HG03439 (cell line): ENCODE data around the gene TMEM252.
A peak's percentile ranks its signal among the peaks of the same experiment; 100 is the strongest.

Experiments
- ATAC-seq: cut with Tn5 transposase; IDR thresholded peaks from one replicate; pipeline ENCODE4 v1.9.1; 2021; ENCODE audit warnings: mild to moderate bottlenecking, moderate library complexity; ENCODE audit not compliant: unreplicated experiment

Gene TMEM252

DNA sequence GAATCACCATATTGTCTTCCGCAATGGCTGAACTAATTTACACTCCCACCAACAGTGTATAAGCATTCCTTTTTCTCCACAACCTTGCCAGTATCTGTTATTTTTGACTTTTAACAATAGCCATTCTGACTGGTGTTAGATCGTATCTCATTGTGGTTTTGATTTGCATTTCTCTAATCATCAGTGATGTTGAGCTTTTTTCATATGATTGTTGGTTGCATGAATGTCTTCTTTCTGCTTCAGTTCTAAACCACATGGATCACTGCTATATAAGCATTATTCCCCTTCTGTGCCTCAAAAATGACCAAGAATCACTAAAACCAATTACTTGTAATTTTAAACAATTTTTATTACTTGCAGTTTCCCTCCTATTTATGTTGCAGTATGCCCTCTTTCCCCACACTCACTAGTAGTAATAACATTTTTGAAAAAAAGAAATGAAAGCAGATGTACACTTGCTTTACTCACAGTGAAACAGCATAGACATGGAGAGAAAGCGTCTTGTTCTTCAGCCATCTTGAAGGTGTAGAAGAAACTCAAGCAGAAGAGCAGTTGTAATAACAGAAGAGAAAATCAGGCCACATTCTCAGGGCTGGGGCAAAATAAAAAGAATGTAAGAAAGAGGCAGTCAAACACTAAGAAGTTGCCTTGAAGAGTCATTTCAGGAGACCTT lies 4.5 kb upstream of the TMEM252 start:
- peak; percentile 50 for ATAC-seq

DNA sequence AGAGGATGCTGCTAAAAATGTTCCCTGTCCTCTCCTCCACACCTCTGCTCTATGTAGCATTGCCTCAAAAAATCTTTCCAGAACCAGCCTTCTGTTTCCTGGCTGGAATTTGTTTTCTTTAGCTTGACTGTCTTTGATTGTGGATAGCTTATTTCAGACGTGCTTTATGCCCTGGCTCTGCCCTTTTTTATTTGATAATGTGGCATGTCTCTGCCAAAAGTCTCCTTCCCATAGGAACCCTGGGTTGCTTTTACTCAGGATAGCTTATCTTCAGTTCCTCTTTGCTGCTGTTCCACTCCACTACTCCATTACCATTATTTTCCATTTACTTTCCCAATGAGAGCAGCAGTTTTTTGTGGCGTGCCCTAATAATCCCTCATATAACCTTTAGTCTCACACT lies 885 bp upstream of the TMEM252 start:
- no peak for ATAC-seq

DNA sequence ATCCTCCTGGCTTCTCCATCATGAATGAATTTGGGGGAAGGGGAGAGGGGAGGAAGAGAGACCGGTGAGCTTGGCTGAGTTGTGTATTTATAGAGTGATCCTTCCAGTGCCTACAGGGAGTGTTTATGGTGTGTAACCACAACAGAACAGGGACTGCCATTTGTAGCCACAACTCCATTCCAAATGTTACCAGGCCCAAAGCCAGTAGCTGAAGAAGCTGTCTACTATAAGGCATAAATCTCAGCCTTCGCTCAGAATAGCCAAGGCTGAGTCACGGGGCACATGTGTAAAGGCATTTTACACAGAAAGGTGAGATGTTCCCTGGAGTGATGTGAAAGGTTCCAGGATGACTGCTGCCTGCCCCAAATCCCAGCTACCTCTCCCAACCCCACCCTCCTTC lies 2.5 kb downstream of the TMEM252 start:
- ATAC-seq: no peak

DNA sequence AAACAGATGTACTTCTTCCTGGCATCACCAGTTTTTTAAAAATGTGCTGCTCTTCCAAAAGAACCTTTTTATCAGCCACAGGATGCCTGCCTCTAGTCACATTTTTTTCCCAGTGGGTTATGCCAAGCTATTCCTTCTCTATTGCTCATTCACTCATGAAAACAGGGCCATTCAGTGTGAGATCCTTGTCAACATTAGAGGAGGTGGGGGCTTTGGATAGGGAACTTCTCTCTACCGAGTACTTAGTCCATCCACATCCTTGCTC lies 3.1 kb downstream of the TMEM252 start:
- ATAC-seq: no peak

DNA sequence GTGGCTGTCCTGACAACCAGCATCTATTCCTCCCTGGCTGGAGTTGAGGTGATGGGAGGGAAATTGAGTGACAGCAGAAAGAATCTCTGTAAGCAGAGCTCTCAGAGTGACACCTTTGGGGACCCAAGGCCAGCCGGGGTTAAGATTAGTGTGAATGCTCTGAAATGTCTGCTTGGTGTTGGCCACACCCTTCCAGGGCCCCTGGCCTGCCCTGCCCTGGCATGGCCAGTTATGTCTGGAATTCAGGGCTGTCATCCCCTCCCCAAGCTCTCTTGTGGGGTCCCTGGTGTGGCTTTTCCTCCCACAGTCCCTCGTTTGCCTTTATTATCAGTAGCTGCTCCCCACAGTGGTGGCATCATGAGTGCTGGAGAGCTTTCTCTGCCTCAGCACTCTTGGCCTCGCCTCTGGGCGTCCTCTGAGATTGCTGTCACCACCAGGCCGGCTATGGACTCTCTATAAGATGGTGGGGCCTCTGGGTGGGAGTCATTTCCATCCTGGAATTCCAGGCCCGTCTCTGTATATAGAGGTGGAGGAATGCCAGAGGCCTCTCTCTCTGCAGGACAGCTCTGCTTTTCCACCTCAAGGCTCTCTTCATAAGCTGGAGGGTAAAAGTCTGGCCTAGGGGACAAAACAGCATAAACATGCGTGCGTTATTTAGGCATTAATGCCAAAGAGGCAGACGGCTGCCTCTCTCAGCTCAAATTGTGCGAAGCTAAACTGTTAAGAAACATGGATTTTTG lies 3.6 kb downstream of the TMEM252 start:
- no peak for ATAC-seq

DNA sequence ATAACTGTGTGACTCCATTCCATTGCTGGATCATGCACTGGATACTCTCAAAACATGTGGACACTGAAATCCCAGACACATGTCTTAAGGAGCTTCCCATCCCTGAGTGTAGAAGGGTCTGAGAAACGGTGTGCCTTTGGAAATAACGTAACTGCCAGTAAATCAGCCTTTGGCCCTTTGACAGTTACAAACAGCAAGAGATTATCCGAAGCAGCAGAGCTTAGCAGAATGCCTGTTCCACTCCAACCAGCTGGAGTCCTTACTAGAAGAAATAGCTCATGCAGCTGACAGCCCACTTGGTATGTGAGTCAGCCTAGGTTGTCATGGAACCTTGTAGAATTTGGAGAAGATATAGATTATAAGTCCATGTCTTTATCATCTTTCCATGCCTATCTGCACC lies 7.0 kb downstream of the TMEM252 start:
- ATAC-seq: no peak

DNA sequence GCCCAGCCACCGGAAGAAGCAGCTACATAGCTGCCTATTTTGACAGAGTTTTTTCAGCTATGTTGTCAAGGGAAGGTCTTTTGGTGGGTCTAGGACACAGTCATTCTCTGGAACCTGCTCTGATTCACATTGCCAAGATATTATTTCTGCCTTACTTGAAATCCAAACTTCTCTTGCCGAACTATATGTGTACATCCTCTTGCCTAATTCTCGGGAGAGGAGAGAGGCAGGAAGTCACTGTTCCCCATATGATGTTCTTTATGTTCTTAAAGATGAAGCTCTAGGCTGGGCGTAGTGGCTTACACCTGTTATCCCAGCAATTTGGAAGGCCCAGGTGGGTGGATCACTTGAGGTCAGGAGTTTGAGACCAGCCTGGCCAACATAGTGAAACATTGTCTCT lies 8.6 kb downstream of the TMEM252 start:
- ATAC-seq: no peak

DNA sequence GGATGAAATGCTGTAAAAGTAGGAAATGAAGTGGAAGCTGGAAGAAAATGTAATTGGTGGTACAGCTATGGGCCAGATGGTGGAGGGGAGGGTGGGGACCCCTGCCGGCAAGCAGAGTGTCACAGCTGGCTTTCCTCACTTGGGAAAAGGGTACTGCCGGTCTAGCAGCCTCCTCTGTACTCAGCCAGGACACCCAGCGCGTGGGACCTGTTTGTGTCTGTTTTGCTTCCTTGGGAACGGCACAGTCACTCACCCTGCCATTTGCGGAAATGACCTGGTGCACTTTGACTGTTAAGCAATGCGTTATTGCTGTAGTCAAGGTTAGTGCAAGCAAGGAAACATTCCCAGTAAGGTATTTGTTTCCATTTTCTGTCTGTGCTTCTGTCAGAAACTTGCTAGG lies 10.1 kb downstream of the TMEM252 start:
- no peak for ATAC-seq

DNA sequence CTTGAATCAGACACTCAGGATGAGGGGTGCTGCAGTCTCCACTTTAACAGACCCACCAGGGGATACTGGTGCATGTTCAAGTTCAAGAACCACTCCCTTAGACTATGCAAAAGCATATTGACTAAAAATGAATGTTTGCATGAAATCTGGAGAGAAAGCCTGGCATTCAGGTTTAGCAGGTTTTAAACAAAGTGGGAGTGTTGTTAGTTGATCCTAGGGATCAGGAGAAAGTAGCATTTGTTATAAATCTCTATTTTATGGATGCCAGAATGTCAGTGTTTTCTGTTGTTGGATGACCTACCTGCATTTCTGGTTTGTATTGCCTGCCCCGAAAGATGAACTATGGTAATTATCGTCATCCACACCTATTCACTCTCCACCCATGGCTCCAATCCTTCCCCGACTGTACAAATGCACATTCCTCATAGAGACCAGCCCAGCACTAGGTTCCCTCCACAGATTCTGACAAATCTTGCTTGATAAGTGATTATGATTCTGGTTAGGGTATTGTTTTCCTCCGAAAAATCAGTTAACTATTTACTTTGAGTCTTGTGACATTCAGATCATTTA lies 17.2 kb downstream of the TMEM252 start:
- ATAC-seq: no peak

DNA sequence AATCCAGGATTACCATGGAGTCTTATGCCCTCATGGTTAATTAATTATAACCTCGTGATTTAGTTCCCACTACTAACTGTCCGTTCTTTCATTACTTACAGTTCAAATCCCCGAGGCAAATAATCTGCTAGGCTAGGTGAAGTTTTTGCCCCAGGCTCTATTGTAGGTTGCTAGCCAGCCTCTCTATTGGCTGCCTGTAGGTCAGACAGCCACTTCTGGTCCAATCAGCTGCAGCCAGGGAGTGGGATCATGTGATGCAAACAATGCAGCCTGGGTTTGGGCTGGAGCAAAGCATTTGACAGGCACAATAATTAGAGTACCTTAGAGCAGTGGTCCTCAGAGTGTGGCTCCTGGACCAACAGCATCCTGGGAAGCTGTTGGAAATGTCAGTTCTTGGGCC lies 17.7 kb downstream of the TMEM252 start:
- ATAC-seq: no peak

DNA sequence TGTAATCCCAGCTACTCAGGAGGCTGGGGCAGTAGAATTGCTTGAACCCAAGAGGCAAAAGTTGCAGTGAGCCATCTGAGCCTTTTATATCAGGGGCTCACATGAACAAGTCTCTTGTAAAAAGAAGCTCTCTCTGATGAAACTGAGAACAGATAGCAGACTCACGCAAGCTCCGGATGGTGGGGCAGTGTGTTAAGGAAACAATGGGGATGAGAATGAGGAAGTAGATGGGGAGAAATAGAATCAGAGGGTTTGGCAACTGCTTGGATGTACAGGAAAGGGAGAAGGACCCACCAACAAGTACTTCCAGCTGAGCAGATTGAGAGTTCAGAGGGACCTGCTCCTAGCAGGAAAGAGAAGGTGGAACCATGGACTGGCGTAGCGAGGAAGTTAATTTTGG lies 18.6 kb downstream of the TMEM252 start:
- ATAC-seq: no peak

DNA sequence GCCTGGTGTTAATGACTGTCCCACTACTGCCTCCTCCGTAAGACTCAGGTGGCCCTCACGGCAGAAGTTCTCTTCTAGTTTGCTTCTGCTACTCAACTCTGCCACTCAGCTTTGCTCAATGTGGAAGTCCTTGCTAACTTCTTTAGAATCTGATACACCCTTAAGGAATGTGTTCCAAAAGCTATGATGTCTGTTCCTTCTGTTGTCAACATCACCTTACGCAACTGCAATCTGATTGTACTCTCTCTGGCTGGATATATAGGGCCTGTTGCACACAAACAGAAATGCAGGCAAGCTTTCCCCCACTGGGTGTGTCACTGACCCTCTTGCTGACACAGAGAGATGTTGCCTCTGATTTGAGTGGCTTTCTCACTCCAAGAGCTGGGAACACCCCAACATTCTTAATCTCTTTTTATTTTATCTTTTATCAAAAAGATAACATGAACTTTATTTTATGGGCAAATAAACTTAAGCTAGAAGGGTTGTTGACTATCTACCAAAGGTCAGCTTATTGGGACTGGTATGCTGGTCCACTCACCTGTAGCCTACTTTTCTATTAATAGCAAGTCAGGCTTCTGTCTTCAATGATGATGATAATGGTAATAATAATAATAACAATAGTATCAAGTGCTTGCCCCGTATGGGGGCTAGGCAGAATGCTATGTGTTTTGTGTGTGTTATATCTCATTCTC lies 25.2 kb downstream of the TMEM252 start:
- ATAC-seq: no peak

DNA sequence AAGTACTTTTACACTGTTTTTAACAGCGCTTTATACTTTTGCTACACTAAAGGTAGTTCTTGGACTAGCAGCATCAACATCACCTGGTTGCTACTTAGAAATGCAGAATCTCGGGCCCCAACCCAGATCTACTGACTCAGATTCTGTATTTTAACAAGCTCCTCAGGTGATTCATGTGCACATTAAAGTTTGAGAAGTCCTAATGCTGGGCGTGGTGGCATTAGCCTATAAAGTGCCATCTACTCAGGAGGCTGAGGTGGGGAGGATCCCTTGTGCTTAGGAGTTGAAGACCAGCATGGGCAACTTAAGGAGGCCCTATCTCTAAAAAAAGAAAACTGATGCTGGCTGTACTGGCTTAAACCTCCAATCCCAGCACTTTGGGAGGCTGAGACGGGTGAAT lies 26.7 kb downstream of the TMEM252 start:
- no peak for ATAC-seq

DNA sequence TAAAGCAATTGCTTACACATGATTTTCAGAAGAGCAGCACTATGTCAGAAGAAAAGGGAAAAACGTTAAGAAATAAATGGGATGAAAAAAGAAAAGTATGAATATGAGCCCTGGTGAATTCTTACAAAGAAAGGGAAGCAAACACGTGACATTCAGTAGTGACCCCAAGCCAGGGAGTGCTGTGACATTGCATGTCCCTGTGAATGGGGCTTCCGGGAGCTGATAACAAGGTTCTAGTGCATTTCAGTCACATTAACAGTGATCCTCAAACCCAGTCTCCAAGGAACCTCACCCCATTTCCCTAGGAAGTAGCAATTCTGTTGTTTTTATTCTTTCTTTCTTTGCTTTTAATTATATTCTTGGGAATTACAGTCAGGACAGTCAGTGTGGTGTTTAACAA lies 27.3 kb downstream of the TMEM252 start:
- no peak for ATAC-seq

DNA sequence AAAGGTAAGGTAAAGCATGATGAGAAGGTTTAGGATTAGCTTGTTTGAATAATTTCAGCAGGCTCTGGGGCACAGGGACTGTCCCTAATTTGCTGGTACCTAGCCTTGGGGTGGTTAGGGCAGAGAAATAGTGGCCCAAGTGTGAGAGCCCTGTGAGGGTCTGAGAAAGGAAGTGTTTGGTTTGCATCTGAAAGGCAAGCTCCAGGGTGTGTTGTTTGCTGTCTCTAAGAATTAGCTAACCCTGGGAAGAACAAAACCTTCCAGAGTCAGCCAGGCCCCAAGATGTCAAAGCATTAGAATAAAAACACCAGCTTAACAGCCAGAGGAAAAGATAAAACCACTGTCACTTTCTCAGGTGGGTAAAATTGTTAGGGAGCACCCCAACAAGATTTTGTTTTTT lies 31.0 kb downstream of the TMEM252 start:
- ATAC-seq: no peak

DNA sequence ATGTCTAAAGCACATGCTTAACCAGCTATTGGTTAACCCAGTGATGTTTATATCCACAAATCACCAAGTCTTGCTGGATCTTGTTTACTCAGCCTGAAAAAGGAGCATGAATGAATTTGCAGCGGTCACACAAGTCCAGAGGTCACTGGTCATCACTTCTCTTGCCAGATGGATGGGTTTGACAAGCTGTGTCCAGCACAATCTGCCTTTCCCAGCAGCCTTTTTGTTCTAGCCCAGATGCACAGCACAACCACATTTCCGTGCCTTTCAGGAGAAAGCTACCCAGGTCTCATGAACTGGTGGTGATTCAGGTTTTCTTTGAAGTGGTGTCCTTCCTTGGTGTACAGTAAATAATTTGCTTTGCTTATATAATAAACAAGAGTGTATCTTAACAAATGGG lies 32.1 kb downstream of the TMEM252 start:
- no peak for ATAC-seq

DNA sequence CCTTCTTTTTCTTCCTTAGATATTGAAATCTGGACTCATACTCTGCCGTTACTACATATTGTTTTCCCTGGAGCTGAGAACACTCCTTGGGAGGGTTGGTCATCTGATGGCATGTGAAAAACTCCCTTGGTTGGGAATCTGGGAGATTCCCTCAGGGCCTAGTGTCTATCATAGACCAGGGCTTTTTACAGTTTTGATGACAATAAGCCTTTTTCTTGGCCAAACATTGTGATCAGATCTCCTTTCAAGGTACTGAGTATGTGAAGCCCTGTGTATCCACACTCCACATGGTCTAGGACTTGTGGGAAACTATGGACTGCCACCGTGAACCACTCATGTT lies 32.9 kb downstream of the TMEM252 start:
- ATAC-seq: no peak

DNA sequence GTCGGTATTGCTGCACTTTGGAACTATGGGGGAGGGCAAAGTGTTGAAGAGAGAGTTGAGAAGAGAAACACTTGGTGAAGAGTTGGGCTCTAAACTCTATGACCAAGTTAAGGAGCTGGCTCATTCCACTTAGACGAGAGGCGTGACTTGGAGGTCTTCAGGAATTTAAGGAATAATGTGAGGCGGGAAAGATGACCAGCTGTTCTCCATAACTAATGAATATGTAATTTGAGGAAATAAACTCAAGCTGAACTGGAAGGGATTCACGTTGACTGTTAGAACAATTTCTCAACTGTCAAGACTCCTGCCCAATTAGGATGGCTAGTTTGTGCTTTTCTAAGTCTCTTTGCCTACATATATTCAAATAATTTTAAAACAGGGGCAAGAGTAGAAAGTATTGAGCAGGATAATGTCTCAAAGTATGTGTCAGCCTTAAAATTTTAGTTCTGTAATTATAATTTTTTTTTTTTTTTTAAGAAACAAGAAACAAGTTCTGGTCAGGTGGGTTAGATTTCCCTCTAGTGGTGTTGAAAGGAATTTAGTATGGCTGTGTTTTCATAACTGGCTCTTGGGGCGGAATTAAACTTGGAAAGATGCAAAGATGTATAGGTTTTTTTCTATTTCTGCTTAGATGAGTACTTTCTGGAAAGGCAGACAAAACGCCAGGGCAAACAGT lies 33.4 kb downstream of the TMEM252 start:
- no peak for ATAC-seq

DNA sequence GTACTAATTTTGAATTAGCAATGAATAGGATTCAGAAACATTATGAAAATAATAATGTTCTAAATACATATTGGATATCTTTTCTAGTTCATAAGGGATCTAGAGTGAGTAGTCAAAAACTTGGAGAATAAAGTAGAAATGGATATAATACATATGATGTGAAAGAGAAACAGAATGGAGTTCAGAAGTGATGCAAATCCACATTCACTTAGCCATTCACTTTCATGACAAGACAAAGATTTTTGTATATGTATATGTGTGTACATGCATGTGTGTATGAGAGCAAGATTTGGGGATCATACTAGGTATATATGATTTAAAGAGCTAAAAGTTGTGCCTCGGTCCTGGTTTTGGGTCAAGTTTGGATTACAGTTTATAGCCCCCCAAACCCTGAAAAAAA lies 34.1 kb downstream of the TMEM252 start:
- ATAC-seq: no peak

DNA sequence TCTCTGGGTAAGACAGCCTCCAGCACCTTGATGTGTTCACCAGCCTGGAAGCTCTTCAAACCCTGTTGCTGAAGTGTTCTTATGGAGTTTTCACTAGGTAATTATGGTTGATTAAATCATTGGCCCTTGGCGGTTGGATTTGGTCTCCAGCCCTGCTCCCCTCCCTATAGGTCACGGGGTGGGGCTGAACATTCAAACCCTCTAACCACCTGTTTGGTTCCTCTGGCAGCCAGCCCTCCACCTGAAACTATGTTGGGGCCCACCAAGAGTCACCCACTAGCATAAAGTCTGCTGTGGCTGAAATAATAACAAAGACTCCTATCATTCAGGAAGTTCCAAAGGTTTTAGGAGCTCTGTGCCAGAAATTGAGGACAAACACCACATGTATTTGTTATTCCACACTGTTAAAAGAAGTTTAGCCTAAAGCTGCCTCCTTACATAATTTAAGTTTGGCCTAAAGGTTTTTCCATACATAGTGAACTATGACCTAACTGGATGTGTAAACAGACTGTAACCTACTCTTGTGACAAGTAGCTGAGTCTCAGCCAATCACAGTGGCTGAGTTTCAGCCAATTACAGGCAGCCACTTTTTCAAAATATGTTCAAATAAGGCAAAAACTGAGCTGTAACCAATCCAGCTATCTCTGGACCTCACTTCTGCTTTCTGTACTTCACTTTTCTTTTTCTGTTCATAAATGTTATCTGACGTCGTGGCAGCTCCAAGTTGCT lies 34.8 kb downstream of the TMEM252 start:
- no peak for ATAC-seq

DNA sequence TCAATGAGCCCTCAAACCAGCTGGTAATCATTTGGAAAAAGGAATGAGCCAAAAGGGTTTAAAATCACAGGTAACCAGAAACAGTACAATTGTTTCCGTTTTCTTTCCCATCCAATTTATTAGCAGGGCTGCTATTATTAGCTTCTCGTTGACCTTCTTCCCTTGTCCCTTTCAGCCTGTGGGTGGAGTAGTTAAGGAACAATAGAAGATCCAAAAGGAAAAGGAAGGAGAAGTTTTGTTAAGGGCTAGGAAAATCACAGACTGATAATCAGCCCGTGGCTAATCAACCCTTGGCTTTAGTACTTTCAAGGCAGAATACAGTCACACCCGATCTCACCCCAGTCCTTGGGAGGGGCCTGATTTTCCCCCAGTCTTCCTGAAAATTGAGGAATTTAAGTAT lies 38.4 kb downstream of the TMEM252 start:
- ATAC-seq: no peak
